Uterus (tissue), 2 donors: ENCODE data around the gene TTC17.

ENCODE experiments used
- CTCF ChIP-seq, 4 experiments: fragments of 200-600 bp in 2 of 4; fragments of 450-650 bp in 2 of 4; sonication (generic) in 2 of 4; IDR thresholded peaks; one replicate each; pipeline ENCODE4 v1.5.1; 2016 to 2019; ENCODE audit warnings: antibody characterized with exemption in 4 of 4, mild to moderate bottlenecking in 2 of 4, moderate library complexity in 1 of 4
- POLR2A ChIP-seq, 2 donors: fragments of 450-650 bp; IDR thresholded peaks; one replicate each; pipeline ENCODE4 v1.6.1; 2016; ENCODE audit warnings: antibody characterized with exemption in 2 of 2, mild to moderate bottlenecking in 1 of 2, moderate library complexity in 1 of 2

GRCh38 chr11:43489869-43490465, 131.2 kb downstream of the TTC17 start:
- TF ChIP-seq CTCF (IDR thresholded peaks at IDR 0.05) (no peak), POLR2A (IDR thresholded peaks at IDR 0.05) (no peak)
